Mesenchymal stem cell (in vitro differentiated cells and primary cell): ENCODE results near the gene ACE.

Source experiments
- DNase-seq: peaks from one replicate; pipeline ENCODE4 v3.0.0-alpha.2; 2013
- H2AFZ ChIP-seq: one replicate; pipeline ENCODE4 v1.6.1; 2013; ENCODE audit warnings: low read depth, mild to moderate bottlenecking, control low read depth, inconsistent platforms, low read length, moderate library complexity
- H2AK5ac ChIP-seq: 2 replicates; pipeline ENCODE4 v1.6.1; 2013; ENCODE audit warnings: low read length, moderate library complexity, mild to moderate bottlenecking, inconsistent platforms; ENCODE audit not compliant: severe bottlenecking
- H2BK120ac ChIP-seq: one replicate; pipeline ENCODE4 v1.6.1; 2013; ENCODE audit warnings: low read depth, mild to moderate bottlenecking, inconsistent platforms, low read length, moderate library complexity
- H2BK12ac ChIP-seq, 2 experiments: one replicate each; pipeline ENCODE4 v1.6.1; 2013; ENCODE audit warnings: inconsistent platforms in 2 of 2, low read length in 2 of 2, mild to moderate bottlenecking in 2 of 2, moderate library complexity in 2 of 2, control low read depth in 1 of 2
- H2BK15ac ChIP-seq: one replicate; pipeline ENCODE4 v1.6.1; 2013; ENCODE audit warnings: mild to moderate bottlenecking, low read depth, inconsistent platforms; ENCODE audit not compliant: poor library complexity, severe bottlenecking
- H2BK5ac ChIP-seq: 2 replicates; pipeline ENCODE4 v1.6.1; 2013; ENCODE audit warnings: low read depth, mild to moderate bottlenecking, low read length, control low read depth, inconsistent platforms; ENCODE audit not compliant: poor library complexity, severe bottlenecking
- H3K14ac ChIP-seq, 2 experiments: one replicate each; pipeline ENCODE4 v1.6.1; 2013; ENCODE audit warnings: inconsistent platforms in 2 of 2, low read length in 2 of 2, control low read depth in 1 of 2, mild to moderate bottlenecking in 1 of 2, moderate library complexity in 1 of 2
- H3K18ac ChIP-seq, 2 experiments: one replicate each; pipeline ENCODE4 v1.6.1; 2013; ENCODE audit warnings: inconsistent platforms in 2 of 2, low read length in 2 of 2, control low read depth in 1 of 2, low read depth in 1 of 2, mild to moderate bottlenecking in 1 of 2
- H3K23ac ChIP-seq, 2 experiments: one replicate each; pipeline ENCODE4 v1.6.1; 2013; ENCODE audit warnings: inconsistent platforms in 2 of 2, low read length in 2 of 2, mild to moderate bottlenecking in 2 of 2, moderate library complexity in 2 of 2, control low read depth in 1 of 2
- H3K27ac ChIP-seq: 2 replicates; pipeline ENCODE4 v1.5.1; 2013; ENCODE audit warnings: mild to moderate bottlenecking, moderate library complexity, low read length, control low read depth, inconsistent platforms; ENCODE audit not compliant: poor library complexity, severe bottlenecking
- H3K27me3 ChIP-seq, 2 experiments: 2 replicates each; pipeline versions ENCODE4 v1.6.1 to v1.7.0; 2013; ENCODE audit warnings: low read length in 2 of 2, mild to moderate bottlenecking in 2 of 2, moderate library complexity in 2 of 2, control low read depth in 1 of 2, inconsistent platforms in 1 of 2; ENCODE audit not compliant: control insufficient read depth in 1 of 2, insufficient read depth in 1 of 2
- H3K36me3 ChIP-seq, 2 experiments: 2 replicates each; pipeline versions ENCODE4 v1.6.1 to v1.7.0; 2013; ENCODE audit warnings: low read length in 2 of 2, control low read depth in 1 of 2, inconsistent platforms in 1 of 2, low read depth in 1 of 2, mild to moderate bottlenecking in 1 of 2; ENCODE audit not compliant: insufficient read depth in 2 of 2, control insufficient read depth in 1 of 2
- H3K4ac ChIP-seq, 2 experiments: one replicate each; pipeline ENCODE4 v1.6.1; 2013; ENCODE audit warnings: inconsistent platforms in 2 of 2, low read length in 2 of 2, mild to moderate bottlenecking in 2 of 2, moderate library complexity in 2 of 2, control low read depth in 1 of 2, low read depth in 1 of 2
- H3K4me1 ChIP-seq: 2 replicates; pipeline ENCODE4 v1.6.1; 2013; ENCODE audit warnings: low read depth, low read length, control low read depth; ENCODE audit not compliant: control insufficient read depth, insufficient read depth
- H3K4me2 ChIP-seq: 2 replicates; pipeline ENCODE4 v1.6.1; 2013; ENCODE audit warnings: low read length, mild to moderate bottlenecking, inconsistent platforms; ENCODE audit not compliant: poor library complexity, severe bottlenecking
- H3K4me3 ChIP-seq, 2 experiments: 2 replicates each; pipeline versions ENCODE4 v1.5.1 to v1.7.0; 2013; ENCODE audit warnings: low read length in 2 of 2, mild to moderate bottlenecking in 2 of 2, control low read depth in 1 of 2, low read depth in 1 of 2; ENCODE audit not compliant: insufficient read depth in 1 of 2
- H3K79me1 ChIP-seq: replicated peaks from 2 replicates; pipeline ENCODE4 v1.6.1; 2013; ENCODE audit warnings: mild to moderate bottlenecking, control low read depth, low read length, inconsistent platforms; ENCODE audit not compliant: poor library complexity, severe bottlenecking
- H3K9ac ChIP-seq: 2 replicates; pipeline ENCODE4 v1.7.0; 2013; ENCODE audit warnings: mild to moderate bottlenecking, low read length, moderate library complexity
- H3K9me3 ChIP-seq: 2 replicates; pipeline ENCODE4 v1.7.0; 2013; ENCODE audit warnings: mild to moderate bottlenecking, low read length; ENCODE audit not compliant: control insufficient read depth
- H4K8ac ChIP-seq: one replicate; pipeline ENCODE4 v1.6.1; 2013; ENCODE audit warnings: inconsistent platforms, mild to moderate bottlenecking, low read length, moderate library complexity
- H4K91ac ChIP-seq: one replicate; pipeline ENCODE4 v1.6.1; 2013; ENCODE audit warnings: mild to moderate bottlenecking, low read length, inconsistent platforms
- WGBS: methylation state at CpG from one replicate; pipeline ENCODE4 v1.1.7; 2013; ENCODE audit warnings: mixed read lengths; 5-methylcytosine and 5-hydroxymethylcytosine counted together

ACE gene

GRCh38 chr17:63504261-63504660, 27.4 kb downstream of the ACE start:
- Histone ChIP-seq H4K91ac (no peak overlapping the region), H3K9ac (no peak overlapping the region), H3K4me3 (no peak overlapping the region), H3K4me2 (no peak overlapping the region), H3K14ac (no peak overlapping the region), H3K36me3 (no peaks in the 10 kb centered on the region), H2AK5ac (no peak overlapping the region), H2BK5ac (no peak overlapping the region), H3K9me3 (no peaks in the 10 kb centered on the region), H2BK12ac (no peak overlapping the region), H3K4ac (no peak overlapping the region), H3K27ac (no peak overlapping the region), H3K4me1 (peaks cover 3% of the 10 kb centered on the region), H2BK120ac (no peak overlapping the region), H2BK15ac (no peak overlapping the region), H2AFZ (no peak overlapping the region), H3K27me3 (peaks cover 47 to 77% of the 10 kb centered on the region in 2 experiments), H3K18ac (no peak overlapping the region), H3K79me1 (no peaks in the 10 kb centered on the region), H3K23ac (no peak overlapping the region), H4K8ac (no peak overlapping the region)
- DNase-seq, result no peak

- Histone ChIP-seq H2AFZ (no peak overlapping the region), H4K91ac (no peak overlapping the region), H3K9ac (no peak overlapping the region), H3K4ac (no peak overlapping the region), H3K4me2 (no peak overlapping the region), H3K23ac (no peak overlapping the region), H3K4me1 (no peaks in the 10 kb centered on the region), H3K79me1 (no peaks in the 10 kb centered on the region), H2BK120ac (no peak overlapping the region), H3K18ac (no peak overlapping the region), H3K36me3 (no peaks in the 10 kb centered on the region), H2AK5ac (no peak overlapping the region), H3K9me3 (no peaks in the 10 kb centered on the region), H3K14ac (no peak overlapping the region), H2BK5ac (no peak overlapping the region), H3K4me3 (no peak overlapping the region), H3K27ac (no peak overlapping the region), H2BK15ac (no peak overlapping the region), H3K27me3 (peaks cover 50 to 86% of the 10 kb centered on the region in 2 experiments), H2BK12ac (no peak overlapping the region), H4K8ac (no peak overlapping the region)
- no peak for DNase-seq
- 91% methylated on average over 9 of the region's 9 CpGs for WGBS
Observed at GRCh38 chr17:63505341-63505740, 28.5 kb downstream of the ACE start.

GRCh38 chr17:63506627-63507026, 29.8 kb downstream of the ACE start:
- H3K14ac ChIP-seq, result no peak overlapping the region
- no peak for DNase-seq
- no peaks in the 10 kb centered on the region for H3K36me3 ChIP-seq
- H3K4me3 ChIP-seq, result no peak overlapping the region
- 95% methylated on average over 3 of the region's 3 CpGs for WGBS
- H3K27me3 ChIP-seq, result peaks cover 41 to 77% of the 10 kb centered on the region in 2 experiments
- no peak overlapping the region for H3K18ac ChIP-seq
- no peak overlapping the region for H2AK5ac ChIP-seq
- no peaks in the 10 kb centered on the region for H3K79me1 ChIP-seq
- no peak overlapping the region for H3K9ac ChIP-seq
- no peak overlapping the region for H3K23ac ChIP-seq
- no peak overlapping the region for H2BK5ac ChIP-seq
- H2AFZ ChIP-seq, result no peak overlapping the region
- H3K9me3 ChIP-seq, result no peaks in the 10 kb centered on the region
- no peak overlapping the region for H2BK12ac ChIP-seq
- no peaks in the 10 kb centered on the region for H3K4me1 ChIP-seq
- H3K4me2 ChIP-seq, result no peak overlapping the region
- H3K4ac ChIP-seq, result no peak overlapping the region
- H2BK15ac ChIP-seq, result no peak overlapping the region
- H4K91ac ChIP-seq, result no peak overlapping the region
- H2BK120ac ChIP-seq, result no peak overlapping the region
- H4K8ac ChIP-seq, result no peak overlapping the region
- no peak overlapping the region for H3K27ac ChIP-seq

GRCh38 chr17:63511331-63511730, 34.5 kb downstream of the ACE start:
- WGBS, result 84% methylated on average over 8 of the region's 8 CpGs
- no peak overlapping the region for H2BK120ac ChIP-seq

More at GRCh38 chr17:63511331-63511730, 34.5 kb downstream of the ACE start:
- H3K36me3 ChIP-seq, result no peaks in the 10 kb centered on the region
- no peak overlapping the region for H3K27ac ChIP-seq
- H3K9me3 ChIP-seq, result no peaks in the 10 kb centered on the region
- H3K23ac ChIP-seq, result no peak overlapping the region
- no peaks in the 10 kb centered on the region for H3K4me1 ChIP-seq
- H3K4me3 ChIP-seq, result no peak overlapping the region
- H3K14ac ChIP-seq, result no peak overlapping the region
- H3K18ac ChIP-seq, result no peak overlapping the region
- H2BK12ac ChIP-seq, result no peak overlapping the region
- H3K4me2 ChIP-seq, result no peak overlapping the region
- H2AFZ ChIP-seq, result no peak overlapping the region
- H2BK5ac ChIP-seq, result no peak overlapping the region
- no peak overlapping the region for H3K9ac ChIP-seq
- DNase-seq, result no peak
- no peak overlapping the region for H3K4ac ChIP-seq
- H3K27me3 ChIP-seq, result peaks cover 49 to 61% of the 10 kb centered on the region in 2 experiments
- no peak overlapping the region for H4K91ac ChIP-seq
- no peak overlapping the region for H4K8ac ChIP-seq
- H2AK5ac ChIP-seq, result no peak overlapping the region
- no peaks in the 10 kb centered on the region for H3K79me1 ChIP-seq
- H2BK15ac ChIP-seq, result no peak overlapping the region
